PC-9 (cell line): Measurements from ENCODE around the gene SNX8. TPM values are rescaled to one million over a fixed set of nuclear protein-coding genes. Genes with fewer than 3 reads are reported as not detected.

Experiments used
- BruUV-seq: library from RNA; stranded (reverse); fragments of 400-500 nt; replicated peaks from 2 replicates; lab custom pipeline; 2021; lab: Mats Ljungman, UMichigan
- CTCF ChIA-PET: fragments of 300-600 bp; sonication (Branson Sonifier 250); formaldehyde crosslinking; loops from one replicate; lab custom pipeline; 2022; ENCODE audit warnings: antibody characterized with exemption; lab: Charles Lee
- POLR2A ChIA-PET: fragments of 300-600 bp; sonication (Branson Sonifier 250); formaldehyde crosslinking; loops from one replicate; lab custom pipeline; 2022; ENCODE audit warnings: antibody characterized with exemption; ENCODE audit not compliant: unreplicated experiment; lab: Charles Lee
- DNase-seq, 2 experiments: peaks; one replicate each; pipeline versions ENCODE4 v3.0.0 to v3.0.0-alpha.2; 2015 to 2022; ENCODE audit warnings: mixed read lengths in 1 of 2
- H2AFZ ChIP-seq: fragments of 200-600 bp; sonication (generic); 2 replicates; pipeline ENCODE4 v1.8.1; 2017; ENCODE audit warnings: antibody characterized with exemption
- H3F3A ChIP-seq: fragments of 200-600 bp; sonication (generic); 2 replicates; pipeline ENCODE4 v1.8.1; 2017; ENCODE audit warnings: antibody characterized with exemption, mild to moderate bottlenecking, low read depth; ENCODE audit not compliant: insufficient read depth
- H3K27ac ChIP-seq: fragments of 200-600 bp; sonication (generic); 2 replicates; pipeline ENCODE4 v1.6.1; 2016; ENCODE audit warnings: mixed run types
- H3K27me3 ChIP-seq: fragments of 200-600 bp; sonication (generic); 2 replicates; pipeline ENCODE4 v1.6.1; 2016; ENCODE audit warnings: low read depth, mixed run types; ENCODE audit not compliant: insufficient read depth
- H3K36me3 ChIP-seq: fragments of 200-600 bp; sonication (generic); 2 replicates; pipeline ENCODE4 v1.6.1; 2016; ENCODE audit warnings: low read depth, mixed run types
- H3K4me1 ChIP-seq: fragments of 200-600 bp; sonication (generic); replicated peaks from 2 replicates; pipeline ENCODE4 v1.6.1; 2016; ENCODE audit warnings: mixed run types; ENCODE audit not compliant: insufficient read depth
- H3K4me2 ChIP-seq: fragments of 200-600 bp; sonication (generic); 2 replicates; pipeline ENCODE4 v1.6.1; 2017; ENCODE audit warnings: mixed run types
- H3K4me3 ChIP-seq: fragments of 200-600 bp; sonication (generic); 2 replicates; pipeline ENCODE4 v1.6.1; 2016; ENCODE audit warnings: mixed run types
- H3K79me2 ChIP-seq: fragments of 200-600 bp; sonication (generic); 2 replicates; pipeline ENCODE4 v1.6.1; 2017; ENCODE audit warnings: low read depth, mixed run types
- H3K9me2 ChIP-seq: fragments of 200-600 bp; sonication (generic); 2 replicates; pipeline ENCODE4 v1.8.1; 2017; ENCODE audit warnings: mild to moderate bottlenecking; ENCODE audit not compliant: insufficient read depth
- H3K9me3 ChIP-seq: fragments of 200-600 bp; sonication (generic); 2 replicates; pipeline ENCODE4 v1.8.1; 2016; ENCODE audit warnings: low read depth; ENCODE audit not compliant: insufficient read depth
- H4K20me1 ChIP-seq: fragments of 200-600 bp; sonication (generic); 2 replicates; pipeline ENCODE4 v1.8.1; 2017; ENCODE audit not compliant: insufficient read depth
- CTCF ChIP-seq: fragments of 200-600 bp; sonication (generic); conservative IDR thresholded peaks from 2 replicates; pipeline ENCODE4 v1.6.1; 2017; ENCODE audit warnings: mixed run types, antibody characterized with exemption, mild to moderate bottlenecking, moderate library complexity
- EZH2 ChIP-seq: fragments of 200-600 bp; sonication (generic); IDR thresholded peaks from 2 replicates; pipeline ENCODE4 v1.8.0; 2017; ENCODE audit warnings: antibody characterized with exemption, low read depth
- intact Hi-C: fragments of 100-400 bp; cut with micrococcal nuclease; formaldehyde crosslinking; loops from one replicate; pipeline ENCODE4 v1.10.0; 2022; ENCODE audit not compliant: unreplicated experiment
- total RNA-seq: library from RNA; stranded (reverse); gene quantifications from 2 replicates; pipeline ENCODE4 v1.2.3, GENCODE V29; 2021

SNX8 gene
- total RNA-seq, 1 experiment from 2014 or later, result 102 TPM

- TF ChIP-seq EZH2 (no peak), CTCF (no peak)
- no TSS peak for BruUV-seq
- Histone ChIP-seq H3K4me3 (no peak overlapping the region), H3K4me2 (no peak overlapping the region), H3K27ac (no peak overlapping the region), H4K20me1 (no peaks in the 10 kb centered on the region), H2AFZ (no peak overlapping the region), H3F3A (peaks cover 57% of the 10 kb centered on the region), H3K79me2 (no peaks in the 10 kb centered on the region), H3K27me3 (no peaks in the 10 kb centered on the region), H3K36me3 (no peaks in the 10 kb centered on the region), H3K4me1 (peaks cover 66% of the 10 kb centered on the region), H3K9me3 (no peaks in the 10 kb centered on the region), H3K9me2 (no peaks in the 10 kb centered on the region)
- ChIA-PET POLR2A (no interaction called here), CTCF (interaction anchor here (0.5 kb wide), 1 partner anchor 96 kb away, joined by 7 read pairs; no protein-coding TSS in a partner anchor)
- intact Hi-C loops, result no loop called here
- DNase-seq, result no peak
Observed at GRCh38 chr7:2251841-2252771, 62.1 kb downstream of the SNX8 start.

GRCh38 chr7:2251381-2251780 is 62.9 kb downstream of the SNX8 start:
- CTCF ChIA-PET, result no interaction called here

More at GRCh38 chr7:2251381-2251780, 62.9 kb downstream of the SNX8 start:
- POLR2A ChIA-PET, result no interaction called here
- H3K4me2 ChIP-seq, result no peak overlapping the region
- no peak overlapping the region for H3K27ac ChIP-seq
- BruUV-seq, result no TSS peak
- no peaks in the 10 kb centered on the region for H3K36me3 ChIP-seq
- no peak overlapping the region for H3K4me3 ChIP-seq
- H3K9me2 ChIP-seq, result no peaks in the 10 kb centered on the region
- H3F3A ChIP-seq, result peaks cover 54% of the 10 kb centered on the region
- no peak for DNase-seq
- TF ChIP-seq EZH2, result no peak
- no peak for TF ChIP-seq CTCF
- no peaks in the 10 kb centered on the region for H3K27me3 ChIP-seq
- H3K9me3 ChIP-seq, result no peaks in the 10 kb centered on the region
- intact Hi-C loops, result no loop called here
- no peaks in the 10 kb centered on the region for H4K20me1 ChIP-seq
- H3K79me2 ChIP-seq, result no peaks in the 10 kb centered on the region
- peaks cover 62% of the 10 kb centered on the region for H3K4me1 ChIP-seq
- H2AFZ ChIP-seq, result no peak overlapping the region
